DOHH2 (cell line): ENCODE data around the gene HORMAD1.
"Not testable (repeated sequence)": the region's sequence is repeated elsewhere in the genome, so short reads cannot be mapped to it uniquely, and the experiment has no call there.

ENCODE experiments used
- EZH2phosphoT487 ChIP-seq: fragments of 200-600 bp; sonication (generic); IDR thresholded peaks from 2 replicates; pipeline ENCODE4 v1.6.1; 2017; ENCODE audit warnings: borderline replicate concordance, mild to moderate bottlenecking, antibody characterized with exemption, low read length, moderate library complexity, mixed read lengths
- TF ChIP-seq, protein P1 (sequence below): fragments of 200-600 bp; sonication (generic); IDR thresholded peaks from one replicate; pipeline ENCODE4 v1.5.1; 2014; ENCODE audit warnings: antibody characterized with exemption, mild to moderate bottlenecking, low read depth, low read length; ENCODE audit not compliant: poor library complexity, severe bottlenecking

DNA sequence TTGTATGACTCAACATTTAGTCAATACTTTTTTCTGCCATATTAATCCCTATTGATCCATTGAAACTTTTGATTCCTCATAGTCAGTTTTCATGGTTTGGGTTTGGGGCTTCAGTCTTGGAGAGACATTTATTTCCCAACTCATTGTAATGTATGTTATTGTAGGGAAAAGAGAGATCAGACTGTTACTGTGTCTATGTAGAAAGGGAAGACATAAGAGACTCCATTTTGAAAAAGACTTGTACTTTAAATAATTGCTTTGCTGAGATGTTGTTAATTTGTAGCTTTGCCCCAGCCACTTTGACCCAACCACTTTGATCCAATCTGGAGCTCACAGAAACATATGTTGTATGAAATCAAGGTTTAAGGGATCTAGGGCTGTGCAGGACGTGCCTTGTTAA, 11.7 kb downstream of the HORMAD1 start:
- TF ChIP-seq, protein P1, sequence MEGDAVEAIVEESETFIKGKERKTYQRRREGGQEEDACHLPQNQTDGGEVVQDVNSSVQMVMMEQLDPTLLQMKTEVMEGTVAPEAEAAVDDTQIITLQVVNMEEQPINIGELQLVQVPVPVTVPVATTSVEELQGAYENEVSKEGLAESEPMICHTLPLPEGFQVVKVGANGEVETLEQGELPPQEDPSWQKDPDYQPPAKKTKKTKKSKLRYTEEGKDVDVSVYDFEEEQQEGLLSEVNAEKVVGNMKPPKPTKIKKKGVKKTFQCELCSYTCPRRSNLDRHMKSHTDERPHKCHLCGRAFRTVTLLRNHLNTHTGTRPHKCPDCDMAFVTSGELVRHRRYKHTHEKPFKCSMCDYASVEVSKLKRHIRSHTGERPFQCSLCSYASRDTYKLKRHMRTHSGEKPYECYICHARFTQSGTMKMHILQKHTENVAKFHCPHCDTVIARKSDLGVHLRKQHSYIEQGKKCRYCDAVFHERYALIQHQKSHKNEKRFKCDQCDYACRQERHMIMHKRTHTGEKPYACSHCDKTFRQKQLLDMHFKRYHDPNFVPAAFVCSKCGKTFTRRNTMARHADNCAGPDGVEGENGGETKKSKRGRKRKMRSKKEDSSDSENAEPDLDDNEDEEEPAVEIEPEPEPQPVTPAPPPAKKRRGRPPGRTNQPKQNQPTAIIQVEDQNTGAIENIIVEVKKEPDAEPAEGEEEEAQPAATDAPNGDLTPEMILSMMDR: not testable (repeated sequence)
- TF ChIP-seq EZH2phosphoT487: not testable (repeated sequence)
